ENCODE measurements around the gene SLC26A5. TPM values are rescaled to one million over a fixed set of nuclear protein-coding genes. Genes with fewer than 3 reads are reported as not detected.

The SLC26A5 gene
- total RNA-seq, 4 donors from 2014 or later = 0.20 to 0.42 TPM; not detected in 2

DNA sequence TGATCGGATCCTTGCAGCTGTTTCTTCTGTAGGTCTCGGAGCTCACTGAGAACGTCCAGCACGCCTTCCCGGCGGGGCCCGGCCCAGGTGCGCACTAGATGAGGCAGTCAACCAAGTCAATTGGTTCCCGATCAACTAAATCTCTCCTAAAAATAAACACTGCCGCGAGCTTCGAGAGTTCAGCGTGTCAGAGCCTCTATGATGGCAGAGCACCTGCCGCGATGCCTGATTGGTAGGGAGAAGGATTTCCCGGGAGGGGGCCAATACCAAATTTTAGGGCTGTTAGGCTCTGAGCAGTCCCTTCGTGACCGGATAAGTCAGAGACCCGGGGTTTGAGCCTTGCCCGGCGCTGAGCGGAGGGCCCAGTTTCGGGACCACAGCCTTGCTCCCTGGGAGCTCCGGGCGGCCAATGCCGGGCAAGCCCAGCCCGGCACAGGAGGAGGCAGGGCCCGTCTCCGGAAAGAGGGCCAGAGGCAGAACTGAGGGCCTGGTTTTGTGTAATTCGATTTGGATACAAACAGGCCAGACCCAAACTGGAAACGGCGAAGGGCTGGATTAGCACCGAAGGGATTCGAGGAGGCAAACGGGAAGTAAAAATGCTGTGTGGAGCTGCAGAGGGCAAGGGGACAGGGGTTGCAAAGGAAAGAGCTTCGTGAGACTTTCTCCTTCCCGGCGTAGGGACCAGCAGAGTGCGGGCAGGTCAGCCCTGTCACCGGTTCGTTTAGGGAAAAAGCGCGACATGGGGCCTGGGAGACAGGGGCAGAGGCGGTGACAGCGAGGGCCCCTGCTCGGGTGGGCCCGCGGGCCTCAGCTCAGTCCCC lies 569 bp downstream of the SLC26A5 start:
- Histone ChIP-seq H3K4me3 (peak overlapping the region; percentile 2 to 52 (median 16)), H3K36me3 (no peaks in the 10 kb centered on the region), H3K27ac (no peak overlapping the region), H3K27me3 (peaks cover 0 to 44% of the 10 kb centered on the region in 2 donors), H3K9me3 (no peaks in the 10 kb centered on the region), H3K4me1 (peaks cover 0 to 20% (median 3%) of the 10 kb centered on the region in 4 donors)
- DNase-seq (ENCODE audit: low spot score in 2 of 2) = no peak
- WGBS, 2 donors = 10 to 14% methylated on average over 44 to 48 of the region's 48 CpGs
- TF ChIP-seq EP300 (IDR thresholded peaks at IDR 0.05) = no peak
- TF ChIP-seq POLR2A (IDR thresholded peaks at IDR 0.05) = no peak
- TF ChIP-seq, protein P1, sequence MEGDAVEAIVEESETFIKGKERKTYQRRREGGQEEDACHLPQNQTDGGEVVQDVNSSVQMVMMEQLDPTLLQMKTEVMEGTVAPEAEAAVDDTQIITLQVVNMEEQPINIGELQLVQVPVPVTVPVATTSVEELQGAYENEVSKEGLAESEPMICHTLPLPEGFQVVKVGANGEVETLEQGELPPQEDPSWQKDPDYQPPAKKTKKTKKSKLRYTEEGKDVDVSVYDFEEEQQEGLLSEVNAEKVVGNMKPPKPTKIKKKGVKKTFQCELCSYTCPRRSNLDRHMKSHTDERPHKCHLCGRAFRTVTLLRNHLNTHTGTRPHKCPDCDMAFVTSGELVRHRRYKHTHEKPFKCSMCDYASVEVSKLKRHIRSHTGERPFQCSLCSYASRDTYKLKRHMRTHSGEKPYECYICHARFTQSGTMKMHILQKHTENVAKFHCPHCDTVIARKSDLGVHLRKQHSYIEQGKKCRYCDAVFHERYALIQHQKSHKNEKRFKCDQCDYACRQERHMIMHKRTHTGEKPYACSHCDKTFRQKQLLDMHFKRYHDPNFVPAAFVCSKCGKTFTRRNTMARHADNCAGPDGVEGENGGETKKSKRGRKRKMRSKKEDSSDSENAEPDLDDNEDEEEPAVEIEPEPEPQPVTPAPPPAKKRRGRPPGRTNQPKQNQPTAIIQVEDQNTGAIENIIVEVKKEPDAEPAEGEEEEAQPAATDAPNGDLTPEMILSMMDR (IDR thresholded peaks at IDR 0.05) = no peak

DNA sequence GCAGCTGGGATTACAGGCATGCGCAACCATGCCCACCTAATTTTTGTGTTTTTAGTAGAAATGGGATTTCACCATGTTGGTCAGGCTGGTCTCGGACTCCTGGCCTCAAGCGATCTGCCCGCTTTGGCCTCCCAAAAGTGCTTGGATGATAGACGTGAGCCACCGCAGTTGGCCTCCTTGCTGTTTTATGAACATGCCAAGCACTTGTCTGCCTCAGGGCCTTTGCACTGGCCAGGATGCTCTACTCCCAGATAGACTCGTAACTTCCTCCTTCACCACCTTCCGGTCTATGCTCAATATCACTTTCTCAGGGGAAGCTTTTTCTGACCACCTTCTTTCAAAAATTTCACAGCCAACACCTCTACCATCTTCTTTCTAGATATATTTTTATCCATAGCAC lies 6.3 kb downstream of the SLC26A5 start:
- H3K27ac ChIP-seq = no peak overlapping the region
- no peaks in the 10 kb centered on the region for H3K4me1 ChIP-seq
- no peak overlapping the region for H3K4me3 ChIP-seq
- H3K9me3 ChIP-seq = peaks cover 0 to 2% (median 0%) of the 10 kb centered on the region in 4 donors
- peaks cover 0 to 5% of the 10 kb centered on the region in 2 donors for H3K27me3 ChIP-seq
- DNase-seq (ENCODE audit: low spot score in 2 of 2) = no peak
- TF ChIP-seq, protein P1 (IDR thresholded peaks at IDR 0.05) = no peak
- no peak for TF ChIP-seq POLR2A (IDR thresholded peaks at IDR 0.05)
- TF ChIP-seq EP300 (IDR thresholded peaks at IDR 0.05) = no peak
- 95% methylated on average over 8 of the region's 8 CpGs for WGBS, 2 donors
- no peaks in the 10 kb centered on the region for H3K36me3 ChIP-seq

DNA sequence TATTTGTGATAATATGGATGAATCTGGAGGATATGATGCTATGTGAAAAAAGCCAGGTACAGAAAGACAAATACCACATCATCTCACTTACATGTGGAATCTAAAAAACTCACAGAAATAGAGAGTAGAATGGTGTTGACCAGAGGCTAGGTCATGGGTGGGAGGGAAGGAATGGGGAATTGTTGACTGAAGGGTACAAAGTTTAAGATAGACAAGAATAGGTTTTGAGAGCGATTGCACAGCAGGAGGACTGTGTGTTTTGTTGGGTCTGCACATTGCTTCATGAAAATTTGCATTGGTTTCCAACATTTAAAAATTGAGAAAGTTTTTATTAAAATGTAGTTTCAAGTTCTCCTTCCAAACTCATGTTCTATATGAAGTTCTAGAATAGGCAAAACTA lies 8.4 kb downstream of the SLC26A5 start:
- DNase-seq (ENCODE audit: low spot score in 2 of 2) = no peak
- Histone ChIP-seq H3K27me3 (no peaks in the 10 kb centered on the region), H3K27ac (no peak overlapping the region), H3K9me3 (peaks cover 0 to 18% (median 3%) of the 10 kb centered on the region in 4 donors), H3K4me1 (no peaks in the 10 kb centered on the region), H3K36me3 (no peaks in the 10 kb centered on the region), H3K4me3 (no peak overlapping the region)
- TF ChIP-seq EP300 (IDR thresholded peaks at IDR 0.05) (no peak), POLR2A (IDR thresholded peaks at IDR 0.05) (no peak)
- TF ChIP-seq, protein P1 (IDR thresholded peaks at IDR 0.05) = no peak
- WGBS, 2 donors = 95 to 98% methylated on average over 1 of the region's 1 CpG

DNA sequence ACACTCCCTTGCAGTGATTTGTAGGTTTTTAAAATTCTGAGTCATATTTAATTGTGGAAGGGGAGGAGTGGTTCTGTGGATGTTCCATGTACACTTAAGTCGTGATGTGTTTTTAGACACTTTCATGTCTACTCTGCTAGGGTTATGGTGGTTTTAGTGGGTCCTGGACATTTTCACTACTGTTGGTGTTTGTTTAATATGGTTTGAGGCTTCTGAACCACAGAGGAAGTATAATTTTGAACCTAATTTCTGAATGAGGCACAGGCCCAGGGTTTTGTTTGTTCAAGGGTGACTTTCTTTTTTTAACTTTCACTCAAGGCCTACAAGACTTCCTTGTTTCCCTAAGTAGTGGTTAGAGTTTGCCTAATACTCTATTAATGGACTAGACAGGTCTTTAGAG lies 13.3 kb downstream of the SLC26A5 start:
- Histone ChIP-seq H3K4me1 (no peaks in the 10 kb centered on the region), H3K4me3 (no peak overlapping the region), H3K27ac (no peak overlapping the region), H3K9me3 (peaks cover 0 to 18% (median 3%) of the 10 kb centered on the region in 4 donors), H3K27me3 (no peaks in the 10 kb centered on the region), H3K36me3 (no peaks in the 10 kb centered on the region)
- WGBS, 2 donors = 64 to 71% methylated on average over 1 of the region's 1 CpG
- no peak for TF ChIP-seq POLR2A (IDR thresholded peaks at IDR 0.05)
- TF ChIP-seq EP300 (IDR thresholded peaks at IDR 0.05) = no peak
- DNase-seq (ENCODE audit: low spot score in 2 of 2) = no peak

DNA sequence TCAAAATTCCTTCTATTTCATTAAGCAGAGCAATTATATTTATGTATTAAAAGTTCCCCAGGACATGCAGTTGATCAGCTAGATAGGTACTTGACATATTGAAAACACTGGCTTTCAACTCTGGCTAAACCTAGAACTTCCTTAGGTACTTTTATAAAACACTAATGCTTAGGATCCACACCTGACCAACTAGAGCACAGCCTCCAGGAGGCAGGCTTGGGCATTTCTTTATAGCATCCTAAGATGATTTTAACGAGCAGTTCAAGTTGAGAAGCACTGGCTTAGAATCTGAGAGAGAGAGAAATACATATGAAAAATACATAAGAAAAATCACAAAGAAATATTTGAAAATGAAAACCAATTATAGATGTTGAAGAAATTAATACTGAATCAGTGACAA lies 20.8 kb downstream of the SLC26A5 start:
- H3K36me3 ChIP-seq = no peaks in the 10 kb centered on the region
- WGBS, 2 donors = 49 to 51% methylated on average over 1 of the region's 1 CpG
- H3K4me3 ChIP-seq = no peak overlapping the region
- DNase-seq (ENCODE audit: low spot score in 2 of 2) = no peak
- H3K4me1 ChIP-seq = no peaks in the 10 kb centered on the region
- no peak overlapping the region for H3K27ac ChIP-seq
- TF ChIP-seq EP300 (IDR thresholded peaks at IDR 0.05) (no peak), POLR2A (IDR thresholded peaks at IDR 0.05) (no peak)
- TF ChIP-seq, protein P1 (IDR thresholded peaks at IDR 0.05) = no peak
- no peaks in the 10 kb centered on the region for H3K27me3 ChIP-seq
- no peaks in the 10 kb centered on the region for H3K9me3 ChIP-seq
